ENCODE measurements around the gene FPGS. TPM values are rescaled to one million over a fixed set of nuclear protein-coding genes. Genes with fewer than 3 reads are reported as not detected.

FPGS gene
- total RNA-seq, 4 donors from 2014 or later = 42.5 to 91.4 (median 63.2) TPM

DNA sequence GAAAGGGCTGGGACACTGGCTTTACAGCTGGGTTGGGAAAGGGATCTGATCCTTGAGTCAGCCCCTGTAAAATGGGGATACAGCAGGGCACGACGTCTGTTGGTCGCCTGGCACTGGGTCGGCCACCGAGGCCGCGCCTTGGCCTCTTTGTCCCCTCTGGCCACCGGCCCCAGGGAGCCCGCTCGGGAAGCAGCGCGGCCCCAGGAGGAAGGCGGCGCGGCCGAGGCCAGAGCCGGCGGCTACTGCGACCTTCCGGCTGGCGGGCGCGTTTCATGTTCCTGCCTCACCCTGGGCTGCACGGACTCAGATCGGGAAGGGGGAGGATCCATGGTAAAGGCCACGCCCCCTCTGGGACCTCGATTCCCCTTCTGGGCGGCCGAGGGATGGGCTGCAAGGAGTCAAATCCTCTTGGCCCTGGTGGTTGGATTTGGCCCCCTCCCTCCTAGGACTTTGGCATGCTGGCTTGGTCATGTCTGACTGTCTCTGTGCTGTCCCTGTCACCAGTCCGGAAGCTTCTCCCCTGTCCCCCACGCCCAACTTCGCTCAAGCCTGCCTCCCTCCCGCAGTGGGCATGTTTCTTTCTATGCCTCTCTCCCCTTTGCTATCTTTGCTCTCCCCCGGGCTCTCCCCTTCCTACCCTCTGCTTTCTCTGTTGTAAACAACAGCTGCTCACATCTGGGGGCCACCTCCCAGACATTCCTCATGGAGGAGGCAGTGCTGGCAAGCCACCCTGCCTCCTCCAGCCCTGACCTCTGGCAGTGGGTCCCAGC, 25.8 kb downstream of the FPGS start:
- ATAC-seq = peak; percentile 93
- TF ChIP-seq POLR2A (IDR thresholded peaks at IDR 0.05) (peak; percentile 59 to 67), EP300 (IDR thresholded peaks at IDR 0.05) (no peak), CTCF (IDR thresholded peaks at IDR 0.05) (peak in 2 of 4 experiments; percentile 11 to 15), POLR2AphosphoS5 (IDR thresholded peaks at IDR 0.05) (peak; percentile 69)
- Histone ChIP-seq H3K36me3 (peaks cover 0 to 24% of the 10 kb centered on the region in 2 donors), H3K27ac (peak overlapping the region; percentile 1 to 87 (median 80)), H3K4me1 (peaks cover 0 to 75% (median 31%) of the 10 kb centered on the region in 3 donors), H3K27me3 (peaks cover 39% of the 10 kb centered on the region), H3K9me3 (no peaks in the 10 kb centered on the region), H3K4me3 (peak overlapping the region in 1 of 2 donors; percentile 43)
- 3 to 15% methylated on average over 5 to 11 of the region's 34 CpGs for WGBS, 2 donors (ENCODE audit: low coverage in 1 of 2)

- no peak overlapping the region for H3K4me3 ChIP-seq
- peaks cover 0 to 16% of the 10 kb centered on the region in 2 donors for H3K36me3 ChIP-seq
- peak overlapping the region in 3 of 4 donors; percentile 79 to 87 (median 82) for H3K27ac ChIP-seq
- no peak for ATAC-seq
- H3K9me3 ChIP-seq = no peaks in the 10 kb centered on the region
- TF ChIP-seq EP300 (IDR thresholded peaks at IDR 0.05) = no peak
- no peak for TF ChIP-seq POLR2A (IDR thresholded peaks at IDR 0.05)
- no peak for TF ChIP-seq POLR2AphosphoS5 (IDR thresholded peaks at IDR 0.05)
- TF ChIP-seq CTCF (IDR thresholded peaks at IDR 0.05) = no peak
- 68 to 69% methylated on average over 2 to 3 of the region's 6 CpGs for WGBS, 2 donors (ENCODE audit: low coverage in 1 of 2)
- peaks cover 39% of the 10 kb centered on the region for H3K27me3 ChIP-seq
- peaks cover 0 to 84% (median 36%) of the 10 kb centered on the region in 3 donors for H3K4me1 ChIP-seq
Measured at GRCh38 chr9:127829205-127829906, 26.7 kb downstream of the FPGS start.

DNA sequence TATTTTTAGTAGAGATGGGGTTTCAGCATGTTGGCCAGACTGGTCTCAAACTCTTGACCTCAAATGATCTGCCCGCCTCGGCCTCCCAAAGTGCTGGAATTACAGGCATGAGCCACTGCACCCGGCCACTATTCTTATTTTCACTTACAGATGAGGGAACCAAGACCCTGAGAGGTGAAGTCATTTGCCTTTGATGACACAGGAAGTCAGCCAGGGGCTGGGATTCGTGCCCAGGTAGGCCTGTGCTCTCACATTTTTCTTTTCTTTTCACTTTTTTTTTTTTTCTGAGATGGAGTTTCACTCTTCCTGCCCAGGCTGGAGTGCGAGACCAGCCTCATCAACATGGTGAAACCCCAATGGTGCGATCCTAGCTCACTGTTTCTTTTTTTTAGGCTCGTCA, 29.6 kb downstream of the FPGS start:
- TF ChIP-seq CTCF (IDR thresholded peaks at IDR 0.05) (no peak), EP300 (IDR thresholded peaks at IDR 0.05) (no peak), POLR2AphosphoS5 (IDR thresholded peaks at IDR 0.05) (no peak), POLR2A (IDR thresholded peaks at IDR 0.05) (no peak)
- no peak for ATAC-seq
- Histone ChIP-seq H3K36me3 (no peaks in the 10 kb centered on the region), H3K9me3 (no peaks in the 10 kb centered on the region), H3K27me3 (peaks cover 21% of the 10 kb centered on the region), H3K4me3 (no peak overlapping the region), H3K27ac (peak overlapping the region in 2 of 4 donors; percentile 82 to 86), H3K4me1 (peaks cover 0 to 91% (median 57%) of the 10 kb centered on the region in 3 donors)
- WGBS, 2 donors (ENCODE audit: low coverage in 1 of 2) = 71 to 100% methylated on average over 2 to 6 of the region's 7 CpGs

GRCh38 chr9:127833555-127833954, 30.9 kb downstream of the FPGS start:
- no peak overlapping the region for H3K4me3 ChIP-seq
- 9 to 38% methylated on average over 1 of the region's 1 CpG for WGBS, 2 donors (ENCODE audit: low coverage in 1 of 2)
- peaks cover 10% of the 10 kb centered on the region for H3K27me3 ChIP-seq
- H3K4me1 ChIP-seq = peaks cover 0 to 91% (median 64%) of the 10 kb centered on the region in 3 donors
- no peak for TF ChIP-seq EP300 (IDR thresholded peaks at IDR 0.05)
- TF ChIP-seq POLR2AphosphoS5 (IDR thresholded peaks at IDR 0.05) = no peak
- no peak for TF ChIP-seq CTCF (IDR thresholded peaks at IDR 0.05)
- TF ChIP-seq POLR2A (IDR thresholded peaks at IDR 0.05) = no peak
- peak; percentile 42 for ATAC-seq
- H3K27ac ChIP-seq = peak overlapping the region in 3 of 4 donors; percentile 41 to 86 (median 82)
- H3K36me3 ChIP-seq = no peaks in the 10 kb centered on the region
- no peaks in the 10 kb centered on the region for H3K9me3 ChIP-seq

All from gastroesophageal sphincter (tissue), 4 donors.